ENCODE measurements around the gene STRBP.

Gene STRBP

DNA sequence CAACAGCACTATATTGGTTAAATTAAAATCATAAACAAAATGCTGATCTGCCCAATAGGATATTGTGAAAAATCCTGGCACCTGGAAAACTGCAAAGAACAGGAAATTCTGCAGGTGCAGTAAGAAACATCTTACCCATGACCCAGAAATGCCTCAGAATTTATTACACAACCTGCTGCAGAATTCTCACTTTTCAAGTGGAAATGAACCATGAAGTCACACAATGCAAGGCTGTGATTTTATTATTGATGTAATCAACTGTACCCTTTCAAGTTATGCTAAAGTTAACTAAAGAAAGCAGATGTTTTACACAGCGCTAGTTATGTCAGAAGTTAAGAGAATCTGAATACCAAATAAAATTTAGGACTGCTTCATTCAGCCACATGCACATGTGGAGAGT, 6.0 kb downstream of the STRBP start:
- H3K4me3 ChIP-seq (ENCODE audit: control insufficient read depth, low read depth, low read length), result no peak overlapping the region

DNA sequence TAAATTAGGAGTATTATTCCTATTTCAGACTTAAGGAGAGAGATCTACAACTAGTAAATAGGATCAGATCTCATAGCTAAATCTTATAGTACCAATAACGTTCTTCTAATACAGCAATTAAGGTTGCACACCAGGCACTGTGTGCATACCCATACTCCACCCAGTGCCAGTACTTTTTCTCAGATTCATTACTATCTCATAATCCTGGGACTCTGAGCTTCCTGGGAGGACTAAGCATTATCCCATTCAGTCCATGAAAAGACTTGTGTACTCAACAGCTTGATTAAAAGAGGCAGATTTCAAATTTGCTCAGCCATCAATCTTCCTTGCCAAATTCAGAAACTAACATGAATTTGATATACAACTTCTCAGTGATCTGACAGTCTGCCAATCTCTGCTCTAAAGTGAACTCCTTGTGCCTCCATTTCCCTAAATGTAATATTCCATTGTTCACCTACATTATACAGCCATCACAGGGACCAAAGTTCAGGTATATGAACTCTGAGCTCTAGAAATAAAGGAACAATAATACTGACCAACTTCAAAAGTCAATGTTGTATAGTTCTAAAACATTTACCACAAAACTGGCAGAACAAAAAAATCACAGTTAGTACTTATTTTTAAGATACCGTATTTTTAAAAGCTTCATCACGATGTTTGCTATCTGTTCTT, 7.2 kb downstream of the STRBP start:
- H3K4me3 ChIP-seq (ENCODE audit: control insufficient read depth, low read depth, low read length), result no peak overlapping the region
- DNase-seq (ENCODE audit: low read depth), result no peak
- TF ChIP-seq, protein P1, sequence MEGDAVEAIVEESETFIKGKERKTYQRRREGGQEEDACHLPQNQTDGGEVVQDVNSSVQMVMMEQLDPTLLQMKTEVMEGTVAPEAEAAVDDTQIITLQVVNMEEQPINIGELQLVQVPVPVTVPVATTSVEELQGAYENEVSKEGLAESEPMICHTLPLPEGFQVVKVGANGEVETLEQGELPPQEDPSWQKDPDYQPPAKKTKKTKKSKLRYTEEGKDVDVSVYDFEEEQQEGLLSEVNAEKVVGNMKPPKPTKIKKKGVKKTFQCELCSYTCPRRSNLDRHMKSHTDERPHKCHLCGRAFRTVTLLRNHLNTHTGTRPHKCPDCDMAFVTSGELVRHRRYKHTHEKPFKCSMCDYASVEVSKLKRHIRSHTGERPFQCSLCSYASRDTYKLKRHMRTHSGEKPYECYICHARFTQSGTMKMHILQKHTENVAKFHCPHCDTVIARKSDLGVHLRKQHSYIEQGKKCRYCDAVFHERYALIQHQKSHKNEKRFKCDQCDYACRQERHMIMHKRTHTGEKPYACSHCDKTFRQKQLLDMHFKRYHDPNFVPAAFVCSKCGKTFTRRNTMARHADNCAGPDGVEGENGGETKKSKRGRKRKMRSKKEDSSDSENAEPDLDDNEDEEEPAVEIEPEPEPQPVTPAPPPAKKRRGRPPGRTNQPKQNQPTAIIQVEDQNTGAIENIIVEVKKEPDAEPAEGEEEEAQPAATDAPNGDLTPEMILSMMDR (conservative IDR thresholded peaks at IDR 0.05; ENCODE audit: control insufficient read depth, insufficient read depth, low read depth, low read length), result no peak

More for the DNA sequence above, 6.0 kb downstream of the STRBP start:
- TF ChIP-seq, protein P1 (conservative IDR thresholded peaks at IDR 0.05; ENCODE audit: control insufficient read depth, insufficient read depth, low read depth, low read length), result no peak
- no peak for DNase-seq (ENCODE audit: low read depth)

DNA sequence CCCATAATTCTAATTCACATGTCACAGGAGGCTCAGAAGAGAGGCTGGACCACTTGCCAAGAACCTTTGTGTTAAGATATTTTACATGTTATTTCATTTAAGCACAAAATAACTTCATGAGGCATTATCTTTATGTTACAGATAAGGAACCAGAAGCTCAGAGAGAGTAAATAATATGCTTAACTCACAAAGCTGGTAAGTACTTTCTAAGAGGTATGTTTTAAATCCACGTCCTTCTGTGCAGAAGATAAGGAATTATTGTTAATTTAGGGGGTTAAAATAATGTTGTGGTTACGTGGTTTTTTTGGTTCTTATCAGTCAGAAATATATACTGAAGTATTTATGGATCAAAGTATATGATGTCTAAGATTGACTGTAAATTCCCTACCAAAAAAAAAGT, 8.0 kb downstream of the STRBP start:
- no peak overlapping the region for H3K4me3 ChIP-seq (ENCODE audit: control insufficient read depth, low read depth, low read length)
- no peak for DNase-seq (ENCODE audit: low read depth)
- TF ChIP-seq, protein P1 (conservative IDR thresholded peaks at IDR 0.05; ENCODE audit: control insufficient read depth, insufficient read depth, low read depth, low read length), result no peak

DNA sequence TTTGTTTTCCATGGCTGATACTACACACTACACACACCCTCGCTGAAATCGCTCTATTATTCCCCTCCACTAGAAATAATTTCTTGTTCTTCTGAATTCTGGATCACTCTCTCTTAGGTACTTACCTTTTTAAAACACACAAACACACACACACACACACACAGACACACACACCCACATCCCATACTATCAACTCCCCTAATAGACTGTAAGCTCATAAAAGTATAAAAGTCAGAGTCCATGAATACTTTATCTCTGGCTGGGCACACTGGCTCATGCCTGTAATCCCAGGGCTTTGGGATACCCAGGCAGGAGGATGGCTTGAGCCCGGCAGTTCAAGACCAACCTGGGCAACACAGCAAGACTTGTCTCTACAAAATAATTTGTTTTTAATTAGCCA, 11.1 kb downstream of the STRBP start:
- TF ChIP-seq, protein P1 (conservative IDR thresholded peaks at IDR 0.05; ENCODE audit: control insufficient read depth, insufficient read depth, low read depth, low read length), result no peak
- DNase-seq (ENCODE audit: low read depth), result no peak
- H3K4me3 ChIP-seq (ENCODE audit: control insufficient read depth, low read depth, low read length), result no peak overlapping the region

DNA sequence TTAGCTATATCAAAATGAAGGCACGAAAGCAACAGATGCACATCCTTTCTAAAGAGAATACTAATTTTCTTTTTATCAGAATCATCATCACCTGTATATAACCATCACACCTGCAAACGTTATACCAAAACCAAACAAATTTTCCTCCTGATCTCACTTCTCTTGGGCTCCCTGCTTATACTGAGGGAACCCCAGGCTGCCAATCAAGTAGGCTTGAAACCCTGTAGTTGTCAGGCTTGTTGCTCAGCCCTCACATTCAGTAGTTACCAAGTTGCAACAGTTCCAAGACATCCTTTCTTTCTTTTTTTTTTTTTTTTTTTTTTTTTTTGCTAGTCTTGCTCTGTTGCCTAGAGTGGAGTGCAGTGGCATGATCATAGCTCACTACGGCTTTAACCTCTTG, 12.7 kb downstream of the STRBP start:
- no peak for DNase-seq (ENCODE audit: low read depth)
- no peak overlapping the region for H3K4me3 ChIP-seq (ENCODE audit: control insufficient read depth, low read depth, low read length)
- TF ChIP-seq, protein P1 (conservative IDR thresholded peaks at IDR 0.05; ENCODE audit: control insufficient read depth, insufficient read depth, low read depth, low read length), result no peak

DNA sequence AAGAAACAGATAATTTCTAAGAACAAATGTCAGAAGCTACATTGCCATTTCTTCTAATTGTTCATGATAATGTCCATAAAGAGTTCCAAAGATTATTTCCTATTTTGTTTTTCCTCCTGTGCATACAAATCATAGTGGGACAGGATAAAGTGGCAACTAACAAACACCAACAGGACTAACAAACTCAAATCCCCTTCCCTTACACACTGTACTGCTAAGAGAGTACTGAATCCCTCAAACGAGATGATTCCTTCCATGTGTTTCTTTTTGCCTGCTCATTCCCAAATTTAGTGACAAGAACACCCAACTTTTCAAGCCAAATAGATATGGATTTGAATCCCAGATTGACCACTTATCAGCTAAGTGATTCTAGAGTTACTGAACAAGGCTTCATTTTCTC, 15.2 kb downstream of the STRBP start:
- DNase-seq (ENCODE audit: low read depth), result no peak
- H3K4me3 ChIP-seq (ENCODE audit: control insufficient read depth, low read depth, low read length), result no peak overlapping the region
- TF ChIP-seq, protein P1 (conservative IDR thresholded peaks at IDR 0.05; ENCODE audit: control insufficient read depth, insufficient read depth, low read depth, low read length), result no peak

DNA sequence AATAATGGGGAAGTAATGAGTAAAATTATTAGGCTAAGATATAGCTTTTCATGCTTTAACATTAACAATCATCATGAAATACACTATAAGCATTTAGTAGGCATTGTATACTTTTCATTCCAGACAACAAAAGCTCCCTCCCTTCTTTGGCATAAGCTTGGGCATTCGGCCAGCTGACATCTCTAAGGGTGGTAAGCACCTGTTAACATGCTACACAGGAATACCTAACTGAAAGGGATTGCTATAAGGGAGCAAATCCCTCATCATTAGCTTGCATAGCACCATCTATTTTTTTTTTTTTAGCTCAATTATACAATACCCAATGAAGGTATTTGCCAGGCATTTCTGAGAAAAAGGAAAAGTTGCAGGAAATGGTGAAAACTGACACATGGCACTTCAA, 16.6 kb downstream of the STRBP start:
- TF ChIP-seq, protein P1 (conservative IDR thresholded peaks at IDR 0.05; ENCODE audit: control insufficient read depth, insufficient read depth, low read depth, low read length), result no peak
- no peak for DNase-seq (ENCODE audit: low read depth)
- no peak overlapping the region for H3K4me3 ChIP-seq (ENCODE audit: control insufficient read depth, low read depth, low read length)
